Measurements from ENCODE around the gene AQP5.

The AQP5 gene

DNA sequence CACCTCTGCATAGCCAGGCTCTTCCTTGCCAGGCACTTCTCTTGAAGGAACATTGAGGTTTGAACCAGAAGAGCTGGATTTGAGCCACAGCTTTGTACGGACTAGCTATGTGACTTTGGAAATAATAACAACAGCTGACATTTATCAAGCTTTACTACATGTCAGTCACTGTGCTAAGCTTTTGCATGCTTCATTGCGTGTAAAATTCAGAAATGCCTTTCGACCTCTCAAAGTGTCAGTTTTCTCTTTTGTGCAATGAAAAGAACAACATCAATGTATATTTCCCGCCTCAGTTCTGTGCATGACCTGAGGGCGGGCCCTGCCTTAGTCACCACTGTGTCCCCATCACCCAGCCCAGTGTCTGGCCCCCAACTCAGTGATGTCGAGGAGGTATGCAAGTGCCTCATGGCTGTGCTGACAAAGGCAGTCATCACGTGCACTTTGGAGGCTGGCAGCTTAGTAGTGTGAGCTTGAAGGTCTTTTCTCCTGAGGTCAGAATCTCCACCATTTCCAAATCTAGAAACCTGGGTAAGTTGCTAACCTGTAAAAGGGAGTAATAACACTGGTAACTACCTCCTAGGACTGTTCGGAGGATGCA lies 29.0 kb upstream of the AQP5 start:
- DNase-seq (ENCODE audit: low read depth) = no peak

DNA sequence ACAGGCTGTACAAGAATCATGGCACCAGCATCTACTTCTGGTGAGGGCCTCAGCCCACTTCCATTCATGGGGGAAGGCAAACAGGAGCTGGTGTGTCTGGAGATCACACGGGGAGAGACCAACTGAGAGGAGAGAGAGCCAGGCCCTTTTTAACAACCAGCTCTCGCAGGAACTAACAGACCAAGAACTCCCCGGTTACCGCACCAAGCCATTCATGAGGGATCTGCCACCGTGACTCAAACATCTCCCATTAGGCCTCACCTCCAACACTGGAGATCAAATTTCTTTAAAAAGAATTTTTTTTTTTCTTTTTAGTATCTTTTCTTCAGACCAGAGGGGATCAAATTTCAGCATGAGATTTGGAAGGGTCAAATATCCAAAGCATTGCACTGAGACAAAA lies 27.9 kb upstream of the AQP5 start:
- no peak for DNase-seq (ENCODE audit: low read depth)

DNA sequence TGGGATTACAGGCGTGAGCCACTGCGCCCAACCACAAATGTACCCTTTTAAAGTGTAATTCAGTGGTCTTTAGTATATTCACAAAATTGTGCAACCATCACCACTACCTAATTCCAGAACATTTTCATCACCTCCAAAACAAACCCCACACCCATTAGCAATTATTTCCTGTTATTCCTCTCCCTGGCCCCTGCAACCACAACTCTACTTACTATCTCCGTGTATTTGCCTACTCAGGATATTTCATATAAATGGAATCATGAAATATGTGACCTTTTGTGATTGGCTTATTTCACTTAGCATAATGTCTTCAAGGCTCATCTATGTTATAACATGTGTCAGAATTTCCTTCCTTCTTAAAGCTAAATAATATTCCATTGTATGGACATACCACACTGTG lies 27.2 kb upstream of the AQP5 start:
- DNase-seq (ENCODE audit: low read depth) = no peak

DNA sequence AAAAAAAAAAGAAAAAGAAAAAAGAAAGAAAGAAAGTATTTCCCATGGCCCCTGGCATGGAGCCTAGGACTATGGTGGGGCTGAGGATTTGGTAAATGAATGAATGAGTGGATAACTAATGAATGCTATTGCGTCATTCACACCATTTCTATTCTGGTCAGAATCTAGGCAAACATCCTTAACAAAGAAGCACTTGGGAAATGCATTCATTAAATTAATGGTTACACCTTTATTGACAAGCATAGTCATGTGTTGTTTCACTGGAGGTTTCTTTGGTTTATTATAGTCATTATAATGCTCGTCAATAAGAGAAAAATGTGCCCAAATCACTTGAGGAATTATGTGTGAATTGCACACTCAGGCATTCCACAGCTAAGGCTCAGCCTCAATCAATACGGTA lies 24.7 kb upstream of the AQP5 start:
- DNase-seq (ENCODE audit: low read depth) = no peak

GRCh38 chr12:49937639-49938300 lies 23.9 kb upstream of the AQP5 start:
- DNase-seq (ENCODE audit: low read depth) = no peak

- DNase-seq (ENCODE audit: low read depth) = no peak
These were observed 22.4 kb upstream of the AQP5 start for GRCh38 chr12:49939307-49939706.

- DNase-seq (ENCODE audit: low read depth) = no peak
These were observed 22.0 kb upstream of the AQP5 start for GRCh38 chr12:49939707-49940106.

DNA sequence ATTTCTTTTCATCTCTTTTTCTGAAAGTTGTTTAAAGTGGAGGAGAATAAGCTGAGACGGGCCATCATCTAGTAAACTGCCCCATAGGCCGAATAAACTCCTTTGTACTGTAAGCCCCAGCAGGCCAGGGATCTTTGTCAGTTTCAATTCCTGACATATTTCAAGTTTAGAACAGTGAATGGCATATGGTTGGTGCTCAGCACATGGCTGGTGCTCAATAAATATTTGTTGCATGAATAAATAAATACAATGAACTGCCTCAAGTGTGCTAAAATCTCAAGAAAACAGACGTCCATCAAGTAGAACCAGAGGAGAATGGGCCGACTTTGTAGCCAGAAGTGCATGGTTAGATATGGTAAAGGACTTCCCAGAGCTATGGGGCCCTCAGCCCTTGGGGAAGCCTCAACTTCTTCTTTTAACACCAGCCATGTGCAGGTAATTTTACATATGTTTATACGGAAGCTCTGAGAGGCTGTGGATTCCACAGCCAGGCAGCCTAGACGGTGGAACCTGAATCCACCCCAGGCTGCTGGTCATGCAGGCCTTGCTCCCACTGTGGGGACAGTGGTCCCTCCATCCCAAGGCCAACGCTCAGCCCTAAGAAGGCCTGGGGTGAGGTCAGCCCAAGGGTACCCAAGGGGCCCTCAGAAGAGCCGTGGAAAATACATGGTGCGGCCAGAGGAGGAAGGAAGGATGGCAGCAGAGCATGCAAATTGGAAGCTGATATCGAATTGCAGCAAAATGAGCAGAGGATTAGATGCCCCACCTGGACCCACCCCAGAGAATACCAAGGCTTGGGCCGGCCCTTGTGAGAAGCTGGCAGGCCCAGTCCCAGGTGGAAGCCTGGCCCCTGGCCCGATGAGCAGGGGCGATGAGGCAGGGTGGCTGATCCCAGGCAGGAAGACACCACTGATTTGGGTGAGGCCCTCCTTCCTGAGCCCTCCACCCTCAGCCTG lies 19.8 kb upstream of the AQP5 start:
- no peak for DNase-seq (ENCODE audit: low read depth)

DNA sequence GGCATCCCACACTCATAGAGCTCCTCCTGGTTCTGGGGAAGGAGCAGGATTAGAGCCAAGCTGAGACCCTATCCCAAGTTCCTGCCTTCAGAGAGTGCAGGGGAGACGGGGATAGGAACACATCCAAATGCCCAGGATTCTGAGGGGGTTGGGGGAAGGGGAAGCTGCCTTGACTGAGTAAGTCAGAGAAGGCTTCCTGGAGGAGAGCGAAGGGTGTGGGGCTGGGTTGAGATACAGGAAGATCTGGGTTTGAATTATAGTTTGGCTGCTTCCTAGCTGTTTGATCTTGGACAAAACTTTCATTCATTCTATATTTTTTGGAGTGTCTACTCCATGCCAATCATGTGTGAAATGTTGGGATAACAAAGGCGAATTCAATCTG lies 19.2 kb upstream of the AQP5 start:
- DNase-seq (ENCODE audit: low read depth) = no peak

GRCh38 chr12:49942921-49943624 lies 18.6 kb upstream of the AQP5 start:
- no peak for DNase-seq (ENCODE audit: low read depth)

DNA sequence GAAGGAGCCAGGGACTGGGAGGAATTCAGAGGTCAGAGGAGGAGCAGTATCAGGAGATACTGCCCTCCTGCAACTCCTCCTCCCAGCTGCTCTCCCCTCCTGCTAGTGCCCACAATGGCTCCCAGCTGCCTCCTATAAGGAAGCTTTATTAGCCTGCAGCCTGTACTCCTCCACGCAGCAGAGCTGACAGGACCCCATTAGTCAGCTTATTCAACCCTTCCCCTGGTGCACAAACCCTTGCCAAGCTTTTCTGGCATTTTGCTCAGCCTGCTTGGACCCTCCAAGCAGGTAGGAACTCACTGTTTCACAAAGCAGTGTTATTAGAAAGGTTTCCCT lies 18.1 kb upstream of the AQP5 start:
- DNase-seq (ENCODE audit: low read depth) = no peak

DNA sequence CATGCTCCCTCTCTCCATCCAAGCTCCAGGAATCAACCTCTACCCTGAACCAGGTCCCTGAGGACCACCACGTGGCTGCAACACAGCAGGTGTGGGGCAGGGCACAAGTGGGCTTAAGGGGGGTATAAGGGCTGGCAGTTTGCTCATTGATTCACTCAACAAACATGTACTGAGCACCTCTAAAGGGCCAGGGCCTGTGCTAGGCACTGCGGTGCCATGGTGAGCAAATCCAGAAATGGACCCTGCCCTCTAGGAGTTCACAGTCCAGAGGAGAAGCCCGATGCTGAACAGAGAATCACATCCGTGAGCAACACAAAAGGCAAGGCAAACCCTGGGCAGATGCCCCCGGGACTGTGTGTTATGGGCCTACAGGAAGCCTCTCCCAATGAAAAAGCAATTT lies 17.6 kb upstream of the AQP5 start:
- no peak for DNase-seq (ENCODE audit: low read depth)

- no peak for DNase-seq (ENCODE audit: low read depth)
These were observed 17.0 kb upstream of the AQP5 start for GRCh38 chr12:49944718-49945117.

DNA sequence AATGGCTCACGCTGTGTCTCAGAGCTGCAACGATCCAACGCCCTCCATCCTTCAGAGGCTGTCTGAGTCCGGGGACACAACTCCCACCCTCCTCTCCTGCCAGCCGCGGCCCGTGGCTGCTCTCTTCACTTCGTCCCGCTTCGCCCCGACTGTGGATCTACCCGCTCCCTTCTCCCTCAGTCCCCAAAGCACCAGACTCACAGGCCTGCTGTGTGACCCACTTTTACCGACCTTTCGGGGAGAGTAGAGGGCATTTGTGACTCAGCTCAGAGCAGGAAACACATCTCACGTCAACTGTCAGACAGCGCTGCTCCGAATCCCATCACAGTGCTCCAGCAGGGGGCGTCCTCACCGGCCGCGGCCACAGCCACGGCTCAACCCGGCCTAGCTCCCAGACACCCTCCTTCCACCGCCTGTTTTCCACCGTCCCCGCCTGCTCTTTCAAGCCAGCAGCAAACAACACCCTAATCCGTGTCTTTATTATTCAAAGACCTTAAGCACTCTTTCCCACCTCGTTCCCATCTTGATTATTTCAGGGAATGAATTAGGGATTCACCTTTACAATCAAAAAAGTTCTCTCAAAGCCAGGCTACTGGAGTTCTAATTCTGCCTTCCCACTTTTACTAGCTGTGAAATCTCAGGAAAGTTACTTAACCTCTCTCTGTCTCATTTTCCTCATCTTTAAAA lies 16.1 kb upstream of the AQP5 start:
- peak; percentile 56 for DNase-seq (ENCODE audit: low read depth)

GRCh38 chr12:49946086-49946485 lies 15.6 kb upstream of the AQP5 start:
- DNase-seq (ENCODE audit: low read depth) = no peak

GRCh38 chr12:49946497-49946896 lies 15.2 kb upstream of the AQP5 start:
- no peak for DNase-seq (ENCODE audit: low read depth)

GRCh38 chr12:49947593-49948226 lies 14.0 kb upstream of the AQP5 start:
- DNase-seq (ENCODE audit: low read depth) = no peak

DNA sequence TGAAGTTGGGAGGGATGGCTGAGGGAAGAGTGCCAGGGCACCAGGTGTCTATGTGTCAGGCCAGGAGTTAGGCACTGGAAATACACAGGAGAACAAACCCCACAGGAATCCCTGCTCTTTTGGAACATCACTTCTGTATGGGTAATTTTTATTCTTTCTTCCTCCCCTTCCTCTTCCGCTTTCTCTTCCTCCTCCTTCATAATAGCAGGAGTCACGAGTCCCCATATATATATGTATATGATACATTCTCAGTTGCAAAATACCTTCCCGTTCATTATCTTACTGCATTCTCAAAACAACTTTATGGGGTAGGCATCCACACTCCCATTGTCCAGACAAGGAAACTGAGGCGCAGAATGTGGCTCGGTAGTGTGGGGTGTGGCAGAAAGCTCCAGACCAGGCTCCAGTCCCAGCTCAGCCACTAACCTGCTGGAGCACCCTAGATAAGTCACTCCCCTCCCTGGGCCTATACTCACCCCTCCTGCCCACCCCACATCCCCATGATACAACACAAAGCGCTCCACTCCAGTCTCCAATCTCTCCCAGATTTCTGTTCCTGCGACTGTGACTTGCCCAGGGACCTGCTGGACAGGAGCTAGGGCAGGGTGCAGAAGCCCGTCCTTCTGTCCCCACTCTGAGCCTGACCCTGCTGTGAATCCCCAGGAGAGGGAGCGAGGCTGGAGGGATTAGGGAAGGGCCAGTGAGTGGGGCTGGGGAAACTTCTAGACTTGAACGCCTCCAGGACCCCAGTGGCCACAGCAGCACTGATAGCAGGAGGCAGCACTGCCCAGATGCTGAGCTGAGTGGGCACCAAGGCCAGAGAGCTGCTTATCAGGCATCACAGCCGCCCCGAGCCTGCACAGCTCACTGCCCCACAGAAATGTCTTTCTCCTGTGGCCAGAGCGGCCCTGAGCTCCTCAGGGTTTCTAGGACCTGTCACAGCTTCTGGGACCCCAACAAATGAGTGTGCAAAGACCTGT lies 12.5 kb upstream of the AQP5 start:
- DNase-seq (ENCODE audit: low read depth) = no peak

GRCh38 chr12:49949866-49950265 lies 11.8 kb upstream of the AQP5 start:
- no peak for DNase-seq (ENCODE audit: low read depth)
